Esophagus (tissue), 2 donors: ENCODE results near the gene PABPC4L. TPM values are rescaled to one million over a fixed set of nuclear protein-coding genes. Genes with fewer than 3 reads are reported as not detected.

ENCODE experiments used
- H3K27ac ChIP-seq, 2 donors: one replicate each; pipeline ENCODE4 v1.5.1; 2013; ENCODE audit warnings: low read depth in 2 of 2, mild to moderate bottlenecking in 2 of 2, inconsistent platforms in 1 of 2, low read length in 1 of 2, moderate library complexity in 1 of 2
- H3K27me3 ChIP-seq, 2 donors: one replicate each; pipeline ENCODE4 v1.6.1; 2013; ENCODE audit warnings: low read length in 2 of 2, control low read depth in 1 of 2, mild to moderate bottlenecking in 1 of 2; ENCODE audit not compliant: insufficient read depth in 2 of 2, control insufficient read depth in 1 of 2
- H3K36me3 ChIP-seq, 2 donors: one replicate each; pipeline ENCODE4 v1.6.1; 2013; ENCODE audit warnings: low read length in 1 of 2; ENCODE audit not compliant: control insufficient read depth in 2 of 2, insufficient read depth in 2 of 2
- H3K4me1 ChIP-seq, 2 donors: one replicate each; pipeline ENCODE4 v1.6.1; 2013; ENCODE audit warnings: low read length in 1 of 2; ENCODE audit not compliant: control insufficient read depth in 2 of 2, insufficient read depth in 2 of 2
- H3K4me3 ChIP-seq, 2 donors: one replicate each; pipeline ENCODE4 v1.5.1; 2013; ENCODE audit warnings: low read length in 2 of 2, mild to moderate bottlenecking in 2 of 2, low read depth in 1 of 2, moderate library complexity in 1 of 2
- H3K9me3 ChIP-seq, 2 donors: one replicate each; pipeline ENCODE4 v1.6.1; 2013; ENCODE audit warnings: mild to moderate bottlenecking in 2 of 2, low read depth in 1 of 2, low read length in 1 of 2, moderate library complexity in 1 of 2; ENCODE audit not compliant: control insufficient read depth in 2 of 2, insufficient read depth in 1 of 2
- WGBS, 2 donors: extraction: QIAGEN DNeasy Blood & Tissue Kit; methylation state at CpG; one replicate each; pipeline ENCODE4 v1.1.7; 2013; 5-methylcytosine and 5-hydroxymethylcytosine counted together
- polyA plus RNA-seq, 2 donors: library from polyadenylated mRNA; stranded (reverse); fragments of 200-250 nt; gene quantifications; one replicate each; pipeline ENCODE4 v1.2.3, GENCODE V29; 2013
- donor health status: healthy with polysubstance abuse.
- donor health status: Bipolar disorder and iron deficiency.

PABPC4L gene
- polyA plus RNA-seq, 2 donors = 0.24 to 0.28 TPM

DNA sequence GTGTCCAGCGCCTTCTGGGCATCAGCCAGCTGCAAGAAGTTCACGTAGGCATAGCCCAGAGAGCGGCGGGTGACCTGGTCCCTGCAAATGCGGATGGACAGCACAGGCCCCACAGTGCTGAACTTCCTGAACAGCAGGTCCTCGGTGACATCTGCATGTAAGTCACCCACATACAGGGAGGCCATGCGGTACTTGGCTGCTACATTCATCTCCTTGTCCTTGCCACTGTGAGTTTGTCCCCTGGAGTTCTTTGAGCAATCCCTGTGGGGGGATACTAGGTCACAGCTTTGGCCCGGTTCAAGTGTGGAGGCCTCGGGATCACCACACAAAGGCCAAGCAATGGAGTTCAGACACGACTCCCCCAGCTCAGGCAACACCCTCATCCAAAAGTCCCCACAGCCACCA, 776 bp downstream of the PABPC4L start:
- Histone ChIP-seq H3K4me3 (peak overlapping the region; percentile 66 to 76), H3K27ac (peak overlapping the region in 1 of 2 donors; percentile 4), H3K9me3 (no peaks in the 10 kb centered on the region), H3K27me3 (no peaks in the 10 kb centered on the region), H3K4me1 (peaks cover 0 to 6% of the 10 kb centered on the region in 2 donors), H3K36me3 (no peaks in the 10 kb centered on the region)
- 71 to 72% methylated on average over 10 of the region's 10 CpGs for WGBS, 2 donors

DNA sequence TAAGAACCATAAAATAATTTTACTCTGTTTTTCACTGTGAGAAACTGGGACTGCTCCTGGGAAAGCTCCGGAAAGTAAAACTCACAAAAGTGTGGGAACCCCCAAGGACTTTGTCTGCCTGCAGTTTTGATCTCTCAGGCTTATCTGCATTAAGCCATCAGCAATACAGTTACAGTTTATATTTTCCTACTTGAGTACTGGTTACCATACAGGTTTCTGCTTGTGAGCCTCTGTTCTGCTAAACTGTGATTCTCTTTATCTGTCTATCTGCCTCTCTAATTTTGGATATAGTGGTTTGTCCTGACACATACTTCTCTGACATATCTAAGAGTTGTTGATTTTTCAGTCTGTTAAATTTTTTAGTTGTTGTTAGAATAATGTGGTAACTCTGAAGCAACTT, 11.6 kb downstream of the PABPC4L start:
- no peak overlapping the region for H3K4me3 ChIP-seq
- H3K27me3 ChIP-seq = no peaks in the 10 kb centered on the region
- no peak overlapping the region for H3K27ac ChIP-seq
- no peaks in the 10 kb centered on the region for H3K36me3 ChIP-seq
- H3K4me1 ChIP-seq = no peaks in the 10 kb centered on the region
- H3K9me3 ChIP-seq = no peaks in the 10 kb centered on the region
- 35 to 68% methylated on average over 1 of the region's 1 CpG for WGBS, 2 donors

DNA sequence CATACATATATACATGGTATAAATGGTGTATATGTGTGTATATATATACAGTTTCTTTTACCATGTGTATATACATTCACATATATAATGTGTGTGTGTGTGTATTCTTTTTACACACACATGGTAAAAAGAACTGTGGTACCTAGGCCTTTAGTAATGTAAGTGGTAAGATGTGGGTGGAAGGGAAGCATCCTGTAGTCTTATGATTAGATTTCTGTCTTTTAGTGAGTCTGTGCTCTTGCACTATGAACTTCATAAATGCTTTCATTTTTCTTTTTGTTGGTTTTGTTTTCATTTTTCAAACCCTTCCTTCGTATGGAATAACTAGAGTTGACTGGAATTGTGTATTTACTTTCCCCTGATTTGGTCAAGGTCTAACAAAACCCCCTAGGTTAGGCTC, 12.1 kb downstream of the PABPC4L start:
- Histone ChIP-seq H3K9me3 (no peaks in the 10 kb centered on the region), H3K36me3 (no peaks in the 10 kb centered on the region), H3K27ac (no peak overlapping the region), H3K4me1 (no peaks in the 10 kb centered on the region), H3K27me3 (no peaks in the 10 kb centered on the region), H3K4me3 (no peak overlapping the region)
- 45 to 51% methylated on average over 1 of the region's 1 CpG for WGBS, 2 donors

DNA sequence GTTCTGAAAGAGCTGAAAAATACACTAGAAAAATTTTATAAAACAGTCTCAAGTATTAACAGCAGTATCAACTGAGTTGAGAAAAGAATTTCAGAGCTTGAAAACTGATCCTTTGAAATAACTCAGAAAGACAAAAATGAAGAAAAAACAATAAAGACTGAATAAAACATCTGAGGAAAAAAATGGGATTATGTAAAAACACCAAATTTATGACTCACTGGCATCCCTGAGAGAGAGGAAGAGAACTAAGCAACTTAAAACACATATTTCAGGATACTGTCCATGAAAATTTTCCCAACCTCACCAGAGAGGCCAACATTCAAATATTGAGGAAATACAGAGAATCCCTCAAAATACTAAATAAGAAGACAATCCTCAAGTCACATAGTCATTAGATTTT, 22.9 kb downstream of the PABPC4L start:
- Histone ChIP-seq H3K27ac (no peak overlapping the region), H3K36me3 (no peaks in the 10 kb centered on the region), H3K4me1 (no peaks in the 10 kb centered on the region), H3K9me3 (peaks cover 0 to 2% of the 10 kb centered on the region in 2 donors), H3K27me3 (no peaks in the 10 kb centered on the region), H3K4me3 (no peak overlapping the region)

DNA sequence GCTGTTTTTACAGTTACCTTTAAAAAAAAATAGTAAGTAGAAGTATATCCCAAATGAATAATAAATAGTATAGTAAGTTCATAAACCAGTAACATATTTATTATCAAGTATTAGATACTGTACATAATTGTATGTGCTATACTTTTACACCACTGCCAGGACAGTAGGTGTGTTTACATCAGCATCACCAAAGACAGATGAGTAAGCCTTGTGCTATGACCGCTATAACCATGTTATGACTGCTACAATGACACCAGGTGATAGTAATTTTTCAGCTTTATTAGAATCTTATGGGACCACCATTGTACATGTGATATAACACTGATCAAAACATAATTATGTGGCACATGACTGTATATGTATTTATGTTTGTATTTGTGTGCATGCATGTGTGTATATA, 27.3 kb downstream of the PABPC4L start:
- WGBS, 2 donors = 85 to 89% methylated on average over 1 of the region's 1 CpG
- H3K27me3 ChIP-seq = no peaks in the 10 kb centered on the region
- no peak overlapping the region for H3K4me3 ChIP-seq
- no peak overlapping the region for H3K27ac ChIP-seq
- H3K36me3 ChIP-seq = no peaks in the 10 kb centered on the region
- no peaks in the 10 kb centered on the region for H3K4me1 ChIP-seq
- peaks cover 2% of the 10 kb centered on the region in 2 donors for H3K9me3 ChIP-seq

DNA sequence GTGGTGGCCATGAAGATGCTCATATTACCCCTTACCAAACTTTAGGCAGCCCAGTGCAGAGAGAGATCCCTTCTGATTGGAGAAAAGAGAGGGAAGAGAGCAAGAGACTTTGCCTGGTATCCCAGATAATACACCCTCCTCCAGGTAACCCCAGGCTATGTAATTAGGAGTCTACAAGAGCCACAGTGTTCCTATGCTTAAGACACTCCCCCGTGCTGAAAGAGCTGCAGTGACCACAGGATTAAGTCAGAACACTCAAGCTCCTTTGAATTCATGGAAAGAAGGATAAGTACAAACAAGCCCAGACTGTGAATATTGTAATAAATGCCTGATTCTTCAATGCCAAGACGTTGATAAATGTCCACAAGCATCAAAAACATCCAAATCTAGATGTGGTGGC, 41.4 kb downstream of the PABPC4L start:
- Histone ChIP-seq H3K4me3 (no peak overlapping the region), H3K27ac (no peak overlapping the region), H3K4me1 (no peaks in the 10 kb centered on the region), H3K27me3 (no peaks in the 10 kb centered on the region), H3K9me3 (no peaks in the 10 kb centered on the region), H3K36me3 (no peaks in the 10 kb centered on the region)
- 47 to 57% methylated on average over 2 of the region's 2 CpGs for WGBS, 2 donors

DNA sequence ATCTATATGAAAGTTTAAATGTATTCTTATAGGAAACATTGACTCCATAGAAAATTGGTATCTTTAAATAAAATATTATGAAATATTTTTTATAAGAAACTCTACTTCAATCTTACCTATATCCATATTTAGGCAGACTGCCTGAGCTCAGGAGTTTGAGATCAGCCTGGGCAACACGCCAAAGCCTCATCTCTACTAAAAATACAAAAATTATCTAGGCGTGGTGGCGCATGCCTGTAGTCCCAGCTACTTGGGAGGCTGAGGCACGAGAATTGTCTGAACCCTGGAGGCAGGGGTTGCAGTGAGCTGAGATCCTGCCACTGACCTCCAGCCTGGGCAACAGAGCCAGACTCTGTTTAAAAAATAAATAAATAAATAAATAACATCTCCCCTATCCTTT, 47.5 kb downstream of the PABPC4L start:
- H3K4me1 ChIP-seq = no peaks in the 10 kb centered on the region
- H3K36me3 ChIP-seq = no peaks in the 10 kb centered on the region
- H3K4me3 ChIP-seq = no peak overlapping the region
- H3K27me3 ChIP-seq = no peaks in the 10 kb centered on the region
- no peak overlapping the region for H3K27ac ChIP-seq
- H3K9me3 ChIP-seq = no peaks in the 10 kb centered on the region
- 84 to 86% methylated on average over 4 of the region's 4 CpGs for WGBS, 2 donors

DNA sequence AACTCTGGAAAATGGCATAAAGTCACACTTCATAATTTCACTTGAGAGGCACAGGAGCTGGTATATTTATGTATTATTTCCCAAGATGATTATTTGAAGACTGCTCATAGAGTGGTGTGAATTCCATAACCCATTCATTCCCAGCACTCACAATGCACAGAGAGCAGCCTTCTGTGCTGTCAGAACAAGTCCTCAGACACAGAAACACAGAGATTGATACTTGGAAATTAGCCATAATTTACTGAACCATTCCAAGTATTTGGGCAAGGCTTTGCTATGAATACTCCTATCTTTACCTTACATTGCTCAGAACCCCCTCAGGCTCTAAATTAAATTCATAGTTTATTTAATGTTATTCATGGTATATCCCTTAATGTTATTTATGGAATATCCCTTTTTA, 53.6 kb downstream of the PABPC4L start:
- Histone ChIP-seq H3K36me3 (no peaks in the 10 kb centered on the region), H3K4me1 (no peaks in the 10 kb centered on the region), H3K27me3 (no peaks in the 10 kb centered on the region), H3K27ac (no peak overlapping the region), H3K4me3 (no peak overlapping the region), H3K9me3 (no peaks in the 10 kb centered on the region)
